GM08714 (cell line): ENCODE measurements around the gene C17orf67.

ENCODE experiments used
- H3K4me3 ChIP-seq: fragments of 200-500 bp; sonication (Bioruptor generic); 2 replicates; pipeline ENCODE4 v1.5.1; 2014; ENCODE audit warnings: mild to moderate bottlenecking, low read length, inconsistent platforms
- ZNF274 ChIP-seq: IDR thresholded peaks from 2 replicates; pipeline ENCODE4 v1.6.1; 2012; ENCODE audit warnings: mild to moderate bottlenecking, low read depth, low read length

Gene C17orf67

DNA sequence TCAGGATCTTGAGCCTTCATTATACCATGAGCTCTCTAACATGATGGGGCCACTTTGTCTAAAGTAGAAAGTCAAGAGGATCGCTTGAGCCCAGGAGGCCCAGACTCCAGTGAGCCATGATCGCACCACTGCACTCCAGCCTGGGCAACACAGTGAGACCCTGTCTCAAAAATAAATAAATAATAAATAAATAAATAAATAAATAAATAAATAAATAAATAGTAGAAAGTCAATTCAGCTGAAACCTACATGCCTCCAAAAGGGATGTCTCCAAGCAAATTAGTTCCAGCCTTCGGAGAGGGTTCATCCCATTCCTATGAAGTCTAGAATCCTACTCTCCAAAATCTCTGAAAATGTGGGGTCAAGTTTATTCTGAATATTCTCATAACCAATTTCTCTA is 26.0 kb downstream of the C17orf67 start:
- TF ChIP-seq ZNF274, result no peak

DNA sequence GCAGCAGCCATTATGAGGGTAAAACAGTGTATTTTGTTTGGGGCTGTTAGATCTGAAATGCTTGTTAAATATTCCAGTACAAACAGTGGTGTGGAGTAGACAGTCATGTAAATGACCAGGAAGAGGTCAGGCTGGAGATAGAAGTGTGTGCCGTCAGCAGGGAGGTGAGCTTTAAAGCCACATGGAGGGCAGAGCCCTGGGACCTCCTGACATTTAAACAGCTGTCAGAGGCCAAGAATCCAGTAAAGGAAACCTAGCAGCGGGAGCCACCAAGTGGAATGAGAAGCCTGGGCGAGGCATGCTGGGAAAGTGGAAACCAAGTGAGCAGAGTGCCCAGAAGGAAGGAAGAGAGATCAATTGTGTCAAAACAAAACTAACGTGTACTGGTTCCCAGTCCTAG is 26.8 kb downstream of the C17orf67 start:
- no peak overlapping the region for H3K4me3 ChIP-seq
- no peak for TF ChIP-seq ZNF274

More for the DNA sequence above, 26.0 kb downstream of the C17orf67 start:
- H3K4me3 ChIP-seq, result no peak overlapping the region

GRCh38 chr17:56804454-56804853 is 29.3 kb downstream of the C17orf67 start:
- no peak for TF ChIP-seq ZNF274
- no peak overlapping the region for H3K4me3 ChIP-seq

DNA sequence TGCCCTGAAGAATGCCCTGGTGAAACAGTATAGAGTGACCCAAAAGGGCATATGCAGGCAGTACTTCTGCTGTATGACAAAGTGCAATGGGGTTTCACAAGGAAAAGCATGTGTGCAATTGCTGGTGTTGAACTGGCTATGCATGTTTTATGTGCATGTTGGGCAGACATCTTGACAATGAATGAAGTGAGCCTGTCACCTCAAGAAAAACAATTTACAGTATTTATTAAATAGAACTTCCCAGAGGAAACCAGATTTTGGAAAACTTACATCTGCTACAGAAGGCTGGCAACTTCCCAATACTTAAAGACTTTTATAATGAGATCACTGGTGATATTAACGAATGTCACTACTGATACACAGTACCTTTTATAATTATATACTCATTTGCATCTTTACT is 30.6 kb downstream of the C17orf67 start:
- no peak overlapping the region for H3K4me3 ChIP-seq
- TF ChIP-seq ZNF274, result no peak

GRCh38 chr17:56801459-56802178 is 32.1 kb downstream of the C17orf67 start:
- H3K4me3 ChIP-seq, result no peak overlapping the region
- TF ChIP-seq ZNF274, result no peak

- no peak overlapping the region for H3K4me3 ChIP-seq
- TF ChIP-seq ZNF274, result no peak
Measured at GRCh38 chr17:56798916-56799315, 34.8 kb downstream of the C17orf67 start.

- H3K4me3 ChIP-seq, result no peak overlapping the region
- TF ChIP-seq ZNF274, result no peak
Measured at GRCh38 chr17:56796536-56796935, 37.2 kb downstream of the C17orf67 start.

GRCh38 chr17:56795221-56795865 is 38.4 kb downstream of the C17orf67 start:
- no peak overlapping the region for H3K4me3 ChIP-seq
- no peak for TF ChIP-seq ZNF274

- no peak overlapping the region for H3K4me3 ChIP-seq
- TF ChIP-seq ZNF274, result no peak
Measured at GRCh38 chr17:56793957-56794356, 39.8 kb downstream of the C17orf67 start.

- TF ChIP-seq ZNF274, result no peak
- H3K4me3 ChIP-seq, result no peak overlapping the region
Measured at GRCh38 chr17:56793531-56793930, 40.2 kb downstream of the C17orf67 start.

GRCh38 chr17:56792267-56792666 is 41.5 kb downstream of the C17orf67 start:
- no peak for TF ChIP-seq ZNF274
- no peak overlapping the region for H3K4me3 ChIP-seq

DNA sequence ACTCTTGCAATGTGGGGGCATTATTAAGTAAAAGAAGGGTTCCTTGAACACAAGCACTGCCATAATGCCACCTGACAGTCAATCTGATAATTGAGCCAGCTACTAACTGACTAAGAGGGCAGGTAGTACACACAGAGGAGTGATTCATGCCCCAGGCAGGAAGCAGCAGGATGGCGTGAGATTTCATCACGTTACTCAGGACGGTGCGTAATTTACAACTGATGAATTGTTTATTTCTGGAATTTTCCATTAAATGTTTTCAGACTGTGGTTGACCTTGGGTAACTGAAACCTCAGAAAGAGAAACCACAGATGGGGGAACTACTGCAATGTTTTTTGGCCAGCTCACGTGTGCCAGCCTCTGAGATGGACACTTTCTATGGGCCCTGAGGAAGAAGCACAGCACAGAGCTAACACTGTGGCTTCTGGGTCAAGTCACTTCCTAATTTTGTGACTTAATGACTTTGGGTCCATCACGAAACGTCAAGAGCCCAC is 46.7 kb downstream of the C17orf67 start:
- H3K4me3 ChIP-seq, result no peak overlapping the region
- no peak for TF ChIP-seq ZNF274

DNA sequence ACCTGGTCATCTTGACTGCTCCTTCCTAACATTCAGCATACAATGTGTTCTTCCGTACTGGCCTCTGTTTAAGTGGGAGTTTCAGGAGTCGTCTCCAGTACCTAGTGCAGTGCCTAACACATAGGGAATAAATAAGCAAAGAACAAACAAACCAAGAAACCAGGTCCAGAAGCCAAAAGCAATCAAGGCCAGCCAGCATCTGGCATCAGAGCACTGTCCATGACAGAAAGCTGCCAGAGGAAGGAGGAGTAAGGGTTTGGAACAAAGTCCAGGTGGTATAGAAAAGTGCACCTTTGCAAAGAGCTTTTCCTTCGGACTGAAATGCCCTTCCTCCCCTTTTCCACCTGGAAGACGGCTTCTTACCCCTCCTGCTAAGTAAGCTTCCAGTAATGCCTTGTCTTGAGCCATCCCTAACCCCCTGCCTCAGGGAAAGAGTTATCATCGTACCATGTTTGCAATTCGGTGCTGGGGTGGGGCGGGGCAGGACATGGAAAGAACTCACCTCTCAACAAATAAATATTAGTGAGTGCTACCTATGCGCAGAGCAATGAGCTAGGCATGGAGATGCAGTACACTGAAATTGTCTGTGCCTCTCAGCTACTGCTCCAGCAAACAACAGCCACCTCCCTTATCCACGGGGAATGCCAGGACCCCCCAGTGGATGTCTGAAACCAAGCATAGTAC is 47.6 kb downstream of the C17orf67 start:
- no peak for TF ChIP-seq ZNF274
- no peak overlapping the region for H3K4me3 ChIP-seq

DNA sequence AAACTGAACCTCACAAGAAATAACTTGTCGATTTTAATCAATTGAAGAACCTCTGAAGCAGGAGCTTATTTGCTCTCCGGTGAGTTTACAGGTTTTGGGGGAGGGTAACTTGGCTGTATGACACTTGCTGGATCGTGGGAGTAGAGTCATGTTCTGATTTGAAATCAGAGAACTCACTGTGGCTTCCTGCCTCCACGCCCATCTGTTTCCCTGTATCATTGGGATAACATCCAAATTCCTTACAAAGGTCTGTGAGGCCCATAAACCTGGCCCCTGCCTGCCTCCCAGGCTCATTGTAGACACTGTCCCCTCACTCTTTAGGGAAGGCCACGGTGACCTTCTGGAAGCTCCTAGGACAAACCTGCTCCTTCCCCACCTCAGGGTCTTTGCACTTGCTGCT is 48.3 kb downstream of the C17orf67 start:
- H3K4me3 ChIP-seq, result no peak overlapping the region
- TF ChIP-seq ZNF274, result no peak

DNA sequence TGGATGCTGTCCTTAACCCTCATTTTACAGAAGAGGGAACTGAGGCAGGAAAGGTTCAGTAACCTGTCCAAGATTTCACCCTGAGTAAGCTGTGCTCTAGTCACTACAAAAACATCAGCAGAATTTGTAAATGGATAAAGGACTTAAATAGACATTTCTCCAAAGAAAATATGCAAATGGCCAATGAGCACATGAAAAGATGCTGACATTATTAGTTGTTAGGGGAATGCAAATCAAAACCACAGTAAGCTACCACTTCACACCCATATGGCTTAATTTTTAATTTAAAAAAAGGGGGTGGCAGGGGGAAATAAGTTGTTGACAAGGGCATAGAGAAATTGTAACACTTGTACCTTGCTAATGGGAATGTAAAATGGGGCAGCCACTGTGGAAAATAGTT is 51.4 kb downstream of the C17orf67 start:
- no peak overlapping the region for H3K4me3 ChIP-seq

More for the DNA sequence above, 51.4 kb downstream of the C17orf67 start:
- no peak for TF ChIP-seq ZNF274
